ENCODE results near the gene NUAK1. TPM values are rescaled to one million over a fixed set of nuclear protein-coding genes. Genes with fewer than 3 reads are reported as not detected.

Gene NUAK1
- total RNA-seq, 4 donors from 2014 or later, result 22.6 to 44.3 (median 38.4) TPM

- DNase-seq (ENCODE audit: low spot score in 2 of 2), result no peak
- TF ChIP-seq POLR2AphosphoS5 (IDR thresholded peaks at IDR 0.05), result no peak
- TF ChIP-seq EP300 (IDR thresholded peaks at IDR 0.05), result no peak
- no peak for TF ChIP-seq POLR2A (IDR thresholded peaks at IDR 0.05)
- no peak for TF ChIP-seq CTCF (IDR thresholded peaks at IDR 0.05)
These were observed 42.8 kb upstream of the NUAK1 start for GRCh38 chr12:106181401-106182114.

GRCh38 chr12:106179086-106179485, 40.3 kb upstream of the NUAK1 start:
- H3K27ac ChIP-seq, result peak overlapping the region; percentile 28
- no peaks in the 10 kb centered on the region for H3K27me3 ChIP-seq
- DNase-seq (ENCODE audit: low spot score in 2 of 2), result no peak
- no peak overlapping the region for H3K4me3 ChIP-seq
- TF ChIP-seq POLR2A (IDR thresholded peaks at IDR 0.05), result no peak
- no peak for TF ChIP-seq EP300 (IDR thresholded peaks at IDR 0.05)
- TF ChIP-seq CTCF (IDR thresholded peaks at IDR 0.05), result no peak
- peak in 1 of 3 donors; percentile 29 for TF ChIP-seq POLR2AphosphoS5 (IDR thresholded peaks at IDR 0.05)
- no peaks in the 10 kb centered on the region for H3K9me3 ChIP-seq
- whole genome bisulfite sequencing, result 52% methylated on average over 3 of the region's 3 CpGs
- no peaks in the 10 kb centered on the region for H3K36me3 ChIP-seq
- H3K4me1 ChIP-seq, result peaks cover 10% of the 10 kb centered on the region

More at GRCh38 chr12:106181401-106182114, 42.8 kb upstream of the NUAK1 start:
- WGBS, result 68% methylated on average over 6 of the region's 6 CpGs
- peaks cover 10% of the 10 kb centered on the region for H3K4me1 ChIP-seq
- H3K27ac ChIP-seq, result no peak overlapping the region
- no peaks in the 10 kb centered on the region for H3K36me3 ChIP-seq
- no peaks in the 10 kb centered on the region for H3K27me3 ChIP-seq
- H3K4me3 ChIP-seq, result no peak overlapping the region
- H3K9me3 ChIP-seq, result no peaks in the 10 kb centered on the region

DNA sequence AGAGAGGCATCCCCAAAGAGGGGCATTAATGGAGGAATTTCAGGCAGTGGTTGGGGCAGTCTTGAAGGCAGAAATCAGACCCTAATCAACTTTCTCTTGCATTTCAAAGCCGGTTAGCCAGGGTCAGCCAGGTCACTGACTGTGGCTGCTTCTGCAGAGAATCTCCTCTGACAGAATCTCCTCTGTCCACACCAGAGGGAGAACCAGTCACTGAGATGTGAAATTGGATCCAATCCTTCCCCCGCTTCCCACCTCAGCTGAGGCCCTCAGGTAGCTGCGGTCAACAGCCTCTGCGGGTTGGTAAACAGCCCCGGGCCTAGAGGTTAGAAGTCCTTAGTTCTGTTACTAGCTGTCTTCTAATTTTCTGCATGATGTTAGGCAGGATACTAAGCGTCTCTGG, 39.8 kb upstream of the NUAK1 start:
- no peaks in the 10 kb centered on the region for H3K27me3 ChIP-seq
- H3K36me3 ChIP-seq, result no peaks in the 10 kb centered on the region
- TF ChIP-seq EP300 (IDR thresholded peaks at IDR 0.05) (no peak), CTCF (IDR thresholded peaks at IDR 0.05) (no peak), POLR2A (IDR thresholded peaks at IDR 0.05) (no peak), POLR2AphosphoS5 (IDR thresholded peaks at IDR 0.05) (no peak)
- peak overlapping the region; percentile 28 for H3K27ac ChIP-seq
- H3K4me1 ChIP-seq, result peaks cover 10% of the 10 kb centered on the region
- WGBS, result 96% methylated on average over 4 of the region's 6 CpGs
- no peaks in the 10 kb centered on the region for H3K9me3 ChIP-seq
- no peak overlapping the region for H3K4me3 ChIP-seq
- DNase-seq (ENCODE audit: low spot score in 2 of 2), result no peak

DNA sequence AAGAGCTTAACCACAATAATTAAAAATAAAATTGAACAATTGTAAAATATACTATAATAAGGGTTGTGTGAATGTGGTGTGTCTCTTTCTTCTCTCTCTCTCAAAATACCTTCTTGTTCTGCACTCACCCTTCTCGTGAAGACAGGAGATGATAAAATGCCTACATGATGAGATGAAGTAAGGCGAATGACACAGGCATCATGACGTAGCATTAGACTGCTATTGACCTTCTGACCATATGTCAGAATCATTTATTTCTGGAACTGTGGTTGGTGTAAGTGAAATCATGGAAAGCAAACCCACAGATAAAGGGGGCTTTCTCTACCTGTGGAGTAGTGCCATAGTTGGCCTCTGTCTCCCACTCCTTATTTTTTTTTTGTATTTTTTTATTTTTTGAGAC, 37.8 kb upstream of the NUAK1 start:
- Histone ChIP-seq H3K9me3 (no peaks in the 10 kb centered on the region), H3K4me1 (peaks cover 10% of the 10 kb centered on the region), H3K27me3 (no peaks in the 10 kb centered on the region), H3K4me3 (no peak overlapping the region), H3K27ac (no peak overlapping the region), H3K36me3 (no peaks in the 10 kb centered on the region)
- no peak for DNase-seq (ENCODE audit: low spot score in 2 of 2)
- 95% methylated on average over 3 of the region's 3 CpGs for WGBS
- TF ChIP-seq POLR2A (IDR thresholded peaks at IDR 0.05) (no peak), CTCF (IDR thresholded peaks at IDR 0.05) (no peak), EP300 (IDR thresholded peaks at IDR 0.05) (no peak), POLR2AphosphoS5 (IDR thresholded peaks at IDR 0.05) (no peak)

- H3K4me1 ChIP-seq, result peaks cover 10% of the 10 kb centered on the region
- no peaks in the 10 kb centered on the region for H3K36me3 ChIP-seq
- H3K9me3 ChIP-seq, result no peaks in the 10 kb centered on the region
- H3K27ac ChIP-seq, result no peak overlapping the region
- 91% methylated on average over 5 of the region's 5 CpGs for WGBS
- DNase-seq (ENCODE audit: low spot score in 2 of 2), result no peak
- TF ChIP-seq POLR2A (IDR thresholded peaks at IDR 0.05) (no peak), POLR2AphosphoS5 (IDR thresholded peaks at IDR 0.05) (no peak), CTCF (IDR thresholded peaks at IDR 0.05) (no peak), EP300 (IDR thresholded peaks at IDR 0.05) (no peak)
- no peaks in the 10 kb centered on the region for H3K27me3 ChIP-seq
- H3K4me3 ChIP-seq, result no peak overlapping the region
These were observed 36.1 kb upstream of the NUAK1 start for GRCh38 chr12:106174876-106175275.
